HUES48 (cell line): Measurements from ENCODE around the gene CAMK4.

Experiments
- H3K27ac ChIP-seq: one replicate; pipeline ENCODE4 v1.7.0; 2013; ENCODE audit warnings: low read depth, low read length, inconsistent platforms
- H3K27me3 ChIP-seq: 2 replicates; pipeline ENCODE4 v1.6.1; 2013; ENCODE audit warnings: mild to moderate bottlenecking, low read length; ENCODE audit not compliant: control insufficient read depth, insufficient read depth
- H3K36me3 ChIP-seq: 2 replicates; pipeline ENCODE4 v1.6.1; 2013; ENCODE audit warnings: low read length; ENCODE audit not compliant: control insufficient read depth, insufficient read depth
- H3K4me1 ChIP-seq: 2 replicates; pipeline ENCODE4 v1.6.1; 2013; ENCODE audit warnings: mild to moderate bottlenecking, low read length; ENCODE audit not compliant: control insufficient read depth, insufficient read depth
- H3K4me3 ChIP-seq: 2 replicates; pipeline ENCODE4 v1.5.1; 2013; ENCODE audit warnings: mild to moderate bottlenecking, low read depth, low read length
- H3K9ac ChIP-seq: 2 replicates; pipeline ENCODE4 v1.6.1; 2013; ENCODE audit warnings: mild to moderate bottlenecking, low read depth, low read length, moderate library complexity
- H3K9me3 ChIP-seq: 2 replicates; pipeline ENCODE4 v1.6.1; 2013; ENCODE audit warnings: low read length; ENCODE audit not compliant: control insufficient read depth, insufficient read depth

The CAMK4 gene

DNA sequence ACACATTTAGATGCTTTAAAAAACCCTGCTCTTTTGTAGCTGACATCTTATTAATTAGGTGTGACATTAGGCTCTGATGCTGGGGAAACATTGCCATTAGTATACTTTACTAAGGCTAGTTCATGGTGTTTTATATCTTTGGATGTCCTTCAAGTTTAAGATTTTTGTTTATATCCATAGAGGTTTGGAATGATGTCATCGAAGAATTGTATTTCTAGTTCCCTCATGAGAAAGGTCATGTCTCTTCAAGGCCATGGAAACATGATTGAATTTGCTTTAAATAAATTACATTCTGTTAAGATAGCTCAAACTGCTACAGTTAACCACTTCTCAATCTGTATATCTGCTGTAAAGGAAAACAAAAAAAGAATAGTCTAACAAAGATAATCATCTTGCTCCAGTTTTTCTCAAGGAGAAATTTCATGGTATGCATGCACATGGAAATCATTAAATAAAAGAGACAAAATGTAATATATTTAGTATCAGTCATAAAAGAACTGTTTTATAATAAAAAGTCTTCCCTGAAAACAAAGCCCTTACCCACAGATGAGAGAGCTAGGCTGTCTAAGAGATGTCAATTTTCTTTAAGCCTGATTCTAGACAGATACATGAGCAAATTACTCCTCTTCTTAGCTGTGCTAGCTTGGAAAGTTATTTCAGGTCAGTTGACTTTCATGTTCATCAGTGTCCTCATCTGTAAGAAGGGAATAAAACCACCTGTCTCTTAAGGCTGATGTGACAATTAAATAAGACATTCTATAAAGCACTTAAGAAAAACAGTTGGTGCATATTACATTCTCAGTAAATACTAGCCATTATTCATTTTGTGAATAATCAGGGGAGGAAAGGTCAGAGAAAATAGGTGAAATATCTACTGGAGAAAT lies 313.2 kb downstream of the CAMK4 start:
- H3K4me3 ChIP-seq = no peak overlapping the region
- H3K9ac ChIP-seq = no peak overlapping the region
- no peaks in the 10 kb centered on the region for H3K27me3 ChIP-seq
- H3K4me1 ChIP-seq = no peaks in the 10 kb centered on the region
- no peak overlapping the region for H3K27ac ChIP-seq
- H3K36me3 ChIP-seq = no peaks in the 10 kb centered on the region
- H3K9me3 ChIP-seq = no peaks in the 10 kb centered on the region
